ENCODE measurements around the gene NFYC.

Gene NFYC

GRCh38 chr1:40691538-40692428 is at the start of gene NFYC:
TSS of gene NFYC (plus strand) at chr1:40691704. CDS start at chr1:40738844, 47,140 bp downstream.
- peak; percentile 100 for DNase-seq

GRCh38 chr1:40645118-40645680 is 46.3 kb upstream of the NFYC start:
- DNase-seq, result no peak

- no peak for DNase-seq
Measured at GRCh38 chr1:40646315-40646714, 45.2 kb upstream of the NFYC start.

GRCh38 chr1:40648200-40648599 is 43.3 kb upstream of the NFYC start:
- DNase-seq, result no peak

GRCh38 chr1:40648928-40649591 is 42.4 kb upstream of the NFYC start:
- DNase-seq, result no peak

GRCh38 chr1:40649592-40649930 is 41.9 kb upstream of the NFYC start:
- DNase-seq, result peak; percentile 15

- no peak for DNase-seq
Measured at GRCh38 chr1:40650075-40650474, 41.4 kb upstream of the NFYC start.

- no peak for DNase-seq
Measured at GRCh38 chr1:40651138-40651857, 40.2 kb upstream of the NFYC start.

- DNase-seq, result no peak
Measured at GRCh38 chr1:40652468-40652867, 39.0 kb upstream of the NFYC start.

GRCh38 chr1:40652979-40653378 is 38.5 kb upstream of the NFYC start:
- no peak for DNase-seq

GRCh38 chr1:40653851-40654537 is 37.5 kb upstream of the NFYC start:
- no peak for DNase-seq

GRCh38 chr1:40657046-40657445 is 34.5 kb upstream of the NFYC start:
- DNase-seq, result no peak

- DNase-seq, result no peak
Measured at GRCh38 chr1:40658751-40659648, 32.5 kb upstream of the NFYC start.

GRCh38 chr1:40659649-40659947 is 31.9 kb upstream of the NFYC start:
- DNase-seq, result no peak

GRCh38 chr1:40661678-40662077 is 29.8 kb upstream of the NFYC start:
- no peak for DNase-seq

GRCh38 chr1:40662151-40662550 is 29.4 kb upstream of the NFYC start:
- no peak for DNase-seq

GRCh38 chr1:40662864-40663263 is 28.6 kb upstream of the NFYC start:
- DNase-seq, result no peak

- DNase-seq, result peak; percentile 27
Measured at GRCh38 chr1:40663324-40664166, 28.0 kb upstream of the NFYC start.

GRCh38 chr1:40664167-40664537 is 27.4 kb upstream of the NFYC start:
- peak; percentile 75 for DNase-seq

GRCh38 chr1:40664791-40665190 is 26.7 kb upstream of the NFYC start:
- DNase-seq, result no peak
